Measurements from ENCODE around the gene CLIC6. TPM values are rescaled to one million over a fixed set of nuclear protein-coding genes. Genes with fewer than 3 reads are reported as not detected.

CLIC6 gene
- polyA plus RNA-seq, 2 of the 4 experiments (the other 2 are of a cell fraction), result 0.01 to 0.08 TPM

GRCh38 chr21:34679051-34679450 is 10.3 kb downstream of the CLIC6 start:
- WGBS (ENCODE audit: missing lambda C conversion rate), result 16% methylated on average over 5 of the region's 5 CpGs
- Histone ChIP-seq H3K4me2 (no peak overlapping the region), H3K27ac (no peak overlapping the region), H3K4me1 (no peaks in the 10 kb centered on the region), H3K9me3 (no peaks in the 10 kb centered on the region), H3K4me3 (no peak overlapping the region)
- ChIA-PET POLR2A (no interaction called here), CTCF (interaction anchor here (1.2 kb wide), 1 partner anchor 9 kb away, joined by 7 read pairs; no protein-coding TSS in a partner anchor)
- FAIRE-seq, result no peak
- DNase-seq (ENCODE audit: low read depth in 1 of 2, low spot score in 1 of 2), result no peak
- no peak for ATAC-seq
- TF ChIP-seq BCL3 (IDR thresholded peaks at IDR 0.05) (no peak), JUNB (IDR thresholded peaks at IDR 0.05) (no peak), KDM1A (IDR thresholded peaks at IDR 0.05; ENCODE audit: low read depth) (no peak), E2F6 (IDR thresholded peaks at IDR 0.05; ENCODE audit: borderline replicate concordance, low read depth) (no peak), POLR2A (IDR thresholded peaks at IDR 0.05; ENCODE audit: low read length) (no peak), MYC (IDR thresholded peaks at IDR 0.05; ENCODE audit: borderline replicate concordance, low read length) (no peak), ZNF302 (CRISPR knock-in tag; IDR thresholded peaks at IDR 0.05) (no peak), HOXA7 (CRISPR knock-in tag; IDR thresholded peaks at IDR 0.05) (no peak), ESRRA (IDR thresholded peaks at IDR 0.05; ENCODE audit: borderline replicate concordance, low read length) (no peak), SREBF2 (IDR thresholded peaks at IDR 0.05) (no peak), NPAS2 (CRISPR knock-in tag; IDR thresholded peaks at IDR 0.05; ENCODE audit: borderline replicate concordance) (no peak), MAFK (IDR thresholded peaks at IDR 0.05; ENCODE audit: partially characterized antibody) (no peak), NFE2L2 (conservative IDR thresholded peaks at IDR 0.05; ENCODE audit: low read length) (no peak), HEYL (CRISPR knock-in tag; IDR thresholded peaks at IDR 0.05) (no peak)
- TF ChIP-seq, protein P1, sequence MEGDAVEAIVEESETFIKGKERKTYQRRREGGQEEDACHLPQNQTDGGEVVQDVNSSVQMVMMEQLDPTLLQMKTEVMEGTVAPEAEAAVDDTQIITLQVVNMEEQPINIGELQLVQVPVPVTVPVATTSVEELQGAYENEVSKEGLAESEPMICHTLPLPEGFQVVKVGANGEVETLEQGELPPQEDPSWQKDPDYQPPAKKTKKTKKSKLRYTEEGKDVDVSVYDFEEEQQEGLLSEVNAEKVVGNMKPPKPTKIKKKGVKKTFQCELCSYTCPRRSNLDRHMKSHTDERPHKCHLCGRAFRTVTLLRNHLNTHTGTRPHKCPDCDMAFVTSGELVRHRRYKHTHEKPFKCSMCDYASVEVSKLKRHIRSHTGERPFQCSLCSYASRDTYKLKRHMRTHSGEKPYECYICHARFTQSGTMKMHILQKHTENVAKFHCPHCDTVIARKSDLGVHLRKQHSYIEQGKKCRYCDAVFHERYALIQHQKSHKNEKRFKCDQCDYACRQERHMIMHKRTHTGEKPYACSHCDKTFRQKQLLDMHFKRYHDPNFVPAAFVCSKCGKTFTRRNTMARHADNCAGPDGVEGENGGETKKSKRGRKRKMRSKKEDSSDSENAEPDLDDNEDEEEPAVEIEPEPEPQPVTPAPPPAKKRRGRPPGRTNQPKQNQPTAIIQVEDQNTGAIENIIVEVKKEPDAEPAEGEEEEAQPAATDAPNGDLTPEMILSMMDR (IDR thresholded peaks at IDR 0.05), result no peak

GRCh38 chr21:34684174-34684876 is 15.5 kb downstream of the CLIC6 start:
- WGBS (ENCODE audit: missing lambda C conversion rate), result 15% methylated on average over 2 of the region's 2 CpGs
- ChIA-PET POLR2A (no interaction called here), CTCF (interaction anchor here (0.5 to 1.2 kb wide), 3 partner anchors 9 to 129 kb away, joined by 3 to 5 read pairs (median 3); no protein-coding TSS in a partner anchor)
- DNase-seq (ENCODE audit: low read depth in 1 of 2, low spot score in 1 of 2), result no peak
- H3K4me1 ChIP-seq, result no peaks in the 10 kb centered on the region
- H3K4me2 ChIP-seq, result no peak overlapping the region
- no peak for FAIRE-seq
- no peak for ATAC-seq
- H3K4me3 ChIP-seq, result no peak overlapping the region
- H3K9me3 ChIP-seq, result no peaks in the 10 kb centered on the region
- H3K27ac ChIP-seq, result no peak overlapping the region
- TF ChIP-seq EHF (CRISPR knock-in tag; IDR thresholded peaks at IDR 0.05) (no peak), HOXB5 (CRISPR knock-in tag; IDR thresholded peaks at IDR 0.05) (no peak), TP53 (CRISPR knock-in tag; IDR thresholded peaks at IDR 0.05) (no peak), BHLHE40 (IDR thresholded peaks at IDR 0.05; ENCODE audit: low read depth, low read length) (no peak), NR3C1 (IDR thresholded peaks at IDR 0.05) (no peak), CHD2 (IDR thresholded peaks at IDR 0.05; ENCODE audit: low read length, partially characterized antibody) (no peak), SMC3 (IDR thresholded peaks at IDR 0.05) (no peak), JUN (IDR thresholded peaks at IDR 0.05) (no peak), USF2 (IDR thresholded peaks at IDR 0.05) (no peak), CBX2 (IDR thresholded peaks at IDR 0.05; ENCODE audit: borderline replicate concordance, low read depth) (no peak), SREBF2 (IDR thresholded peaks at IDR 0.05) (no peak), POLR2A (IDR thresholded peaks at IDR 0.05; ENCODE audit: low read length) (no peak), RFX5 (IDR thresholded peaks at IDR 0.05) (no peak), FOSB (CRISPR knock-in tag; IDR thresholded peaks at IDR 0.05) (no peak), ZC3H11A (IDR thresholded peaks at IDR 0.05) (no peak)
- TF ChIP-seq, protein P2, sequence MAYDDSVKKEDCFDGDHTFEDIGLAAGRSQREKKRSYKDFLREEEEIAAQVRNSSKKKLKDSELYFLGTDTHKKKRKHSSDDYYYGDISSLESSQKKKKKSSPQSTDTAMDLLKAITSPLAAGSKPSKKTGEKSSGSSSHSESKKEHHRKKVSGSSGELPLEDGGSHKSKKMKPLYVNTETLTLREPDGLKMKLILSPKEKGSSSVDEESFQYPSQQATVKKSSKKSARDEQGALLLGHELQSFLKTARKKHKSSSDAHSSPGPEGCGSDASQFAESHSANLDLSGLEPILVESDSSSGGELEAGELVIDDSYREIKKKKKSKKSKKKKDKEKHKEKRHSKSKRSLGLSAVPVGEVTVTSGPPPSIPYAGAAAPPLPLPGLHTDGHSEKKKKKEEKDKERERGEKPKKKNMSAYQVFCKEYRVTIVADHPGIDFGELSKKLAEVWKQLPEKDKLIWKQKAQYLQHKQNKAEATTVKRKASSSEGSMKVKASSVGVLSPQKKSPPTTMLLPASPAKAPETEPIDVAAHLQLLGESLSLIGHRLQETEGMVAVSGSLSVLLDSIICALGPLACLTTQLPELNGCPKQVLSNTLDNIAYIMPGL (CRISPR knock-in tag; IDR thresholded peaks at IDR 0.05; ENCODE audit: borderline replicate concordance), result no peak
- TF ChIP-seq, protein P1 (IDR thresholded peaks at IDR 0.05), result no peak
